GM04503 (cell line): ENCODE data around the gene SLFN12L.
"Not testable (repeated sequence)": the region's sequence is repeated elsewhere in the genome, so short reads cannot be mapped to it uniquely, and the experiment has no call there.

Experiments
- DNase-seq: peaks from one replicate; pipeline ENCODE4 v3.0.0-alpha.2; 2012; ENCODE audit warnings: low read depth

The SLFN12L gene

GRCh38 chr17:35542990-35543389 is 5.5 kb upstream of the SLFN12L start:
- no peak for DNase-seq

GRCh38 chr17:35541434-35541833 is 4.0 kb upstream of the SLFN12L start:
- no peak for DNase-seq

GRCh38 chr17:35540589-35541404 is 3.3 kb upstream of the SLFN12L start:
- DNase-seq: no peak

- DNase-seq: no peak
These were observed 2.2 kb upstream of the SLFN12L start for GRCh38 chr17:35539659-35540026.

- DNase-seq: no peak
These were observed 760 bp downstream of the SLFN12L start for GRCh38 chr17:35536664-35537171.

- not testable (repeated sequence) for DNase-seq
These were observed 2.1 kb downstream of the SLFN12L start for GRCh38 chr17:35535406-35535805.

- no peak for DNase-seq
These were observed 2.8 kb downstream of the SLFN12L start for GRCh38 chr17:35534576-35535093.

GRCh38 chr17:35531160-35531559 is 6.3 kb downstream of the SLFN12L start:
- no peak for DNase-seq

GRCh38 chr17:35529866-35530265 is 7.6 kb downstream of the SLFN12L start:
- DNase-seq: no peak

- DNase-seq: not testable (repeated sequence)
These were observed 8.2 kb downstream of the SLFN12L start for GRCh38 chr17:35529326-35529725.

- DNase-seq: no peak
These were observed 14.2 kb downstream of the SLFN12L start for GRCh38 chr17:35523296-35523695.

GRCh38 chr17:35521654-35522256 is 15.7 kb downstream of the SLFN12L start:
- DNase-seq: not testable (repeated sequence)

GRCh38 chr17:35521150-35521549 is 16.3 kb downstream of the SLFN12L start:
- no peak for DNase-seq

- no peak for DNase-seq
These were observed 17.5 kb downstream of the SLFN12L start for GRCh38 chr17:35519906-35520442.

- DNase-seq: no peak
These were observed 18.0 kb downstream of the SLFN12L start for GRCh38 chr17:35519439-35519838.

- not testable (repeated sequence) for DNase-seq
These were observed 19.0 kb downstream of the SLFN12L start for GRCh38 chr17:35518431-35518830.

GRCh38 chr17:35515027-35515426 is 22.5 kb downstream of the SLFN12L start:
- DNase-seq: no peak

- no peak for DNase-seq
These were observed 22.9 kb downstream of the SLFN12L start for GRCh38 chr17:35514564-35514963.

GRCh38 chr17:35510052-35510451 is 27.4 kb downstream of the SLFN12L start:
- no peak for DNase-seq

GRCh38 chr17:35507714-35508113 is 29.8 kb downstream of the SLFN12L start:
- DNase-seq: not testable (repeated sequence)

GRCh38 chr17:35499548-35499947 is 37.9 kb downstream of the SLFN12L start:
- DNase-seq: no peak

- DNase-seq: no peak
These were observed 38.9 kb downstream of the SLFN12L start for GRCh38 chr17:35498448-35499178.
